Neural progenitor cell (in vitro differentiated cells): ENCODE data around the gene LRP6. TPM values are rescaled to one million over a fixed set of nuclear protein-coding genes. Genes with fewer than 3 reads are reported as not detected.

Source experiments
- DNase-seq: peaks from one replicate; pipeline ENCODE4 v3.0.0-alpha.2; 2016; ENCODE audit warnings: low spot score
- H2AFZ ChIP-seq: fragments of 200-600 bp; sonication (generic); replicated peaks from 2 replicates; pipeline ENCODE4 v1.6.1; 2016; ENCODE audit warnings: antibody characterized with exemption
- H3F3A ChIP-seq: fragments of 200-600 bp; sonication (generic); 2 replicates; pipeline ENCODE4 v1.6.1; 2016; ENCODE audit warnings: antibody characterized with exemption, low read depth
- H3K27ac ChIP-seq: fragments of 200-600 bp; sonication (generic); 2 replicates; pipeline ENCODE4 v1.5.1; 2016; ENCODE audit warnings: mild to moderate bottlenecking
- H3K27me3 ChIP-seq: fragments of 200-600 bp; sonication (generic); 2 replicates; pipeline ENCODE4 v1.6.1; 2016; ENCODE audit warnings: mild to moderate bottlenecking, moderate library complexity
- H3K36me3 ChIP-seq: fragments of 200-600 bp; sonication (generic); 2 replicates; pipeline ENCODE4 v1.5.1; 2016
- H3K4me1 ChIP-seq: fragments of 200-600 bp; sonication (generic); 2 replicates; pipeline ENCODE4 v1.6.1; 2016; ENCODE audit warnings: mixed run types
- H3K4me2 ChIP-seq: fragments of 200-600 bp; sonication (generic); 2 replicates; pipeline ENCODE4 v1.6.1; 2016
- H3K4me3 ChIP-seq: fragments of 200-600 bp; sonication (generic); 2 replicates; pipeline ENCODE4 v1.5.1; 2016
- H3K79me2 ChIP-seq: fragments of 200-600 bp; sonication (generic); 2 replicates; pipeline ENCODE4 v1.6.1; 2016; ENCODE audit warnings: low read depth
- H3K9ac ChIP-seq: fragments of 200-600 bp; sonication (generic); 2 replicates; pipeline ENCODE4 v1.6.1; 2016
- H3K9me3 ChIP-seq: fragments of 200-600 bp; sonication (generic); 2 replicates; pipeline ENCODE4 v1.5.1; 2016; ENCODE audit warnings: low read depth
- H4K20me1 ChIP-seq: fragments of 200-600 bp; sonication (generic); 2 replicates; pipeline ENCODE4 v1.6.1; 2016; ENCODE audit warnings: low read depth
- H3K27ac Mint-ChIP-seq: 3 replicates; pipeline ENCODE4 v1.8.0; 2021; ENCODE audit warnings: mixed read lengths
- H3K27me3 Mint-ChIP-seq: 2 replicates; pipeline ENCODE4 v1.8.0; 2022; ENCODE audit warnings: low read depth, mild to moderate bottlenecking, inconsistent platforms, moderate library complexity, mixed read lengths; ENCODE audit not compliant: insufficient read depth
- H3K36me3 Mint-ChIP-seq: 3 replicates; pipeline ENCODE4 v1.8.0; 2021; ENCODE audit warnings: mixed read lengths
- H3K4me1 Mint-ChIP-seq: 3 replicates; pipeline ENCODE4 v1.8.0; 2021; ENCODE audit warnings: mixed read lengths
- H3K4me3 Mint-ChIP-seq: 3 replicates; pipeline ENCODE4 v1.8.0; 2021; ENCODE audit warnings: mild to moderate bottlenecking, moderate library complexity, mixed read lengths
- H3K9me3 Mint-ChIP-seq: 3 replicates; pipeline ENCODE4 v1.8.0; 2020; ENCODE audit warnings: mixed read lengths
- EZH2 ChIP-seq: fragments of 200-600 bp; sonication (generic); IDR thresholded peaks from 2 replicates; pipeline ENCODE4 v1.6.1; 2017; ENCODE audit warnings: antibody characterized with exemption, mild to moderate bottlenecking, moderate library complexity
- EZH2phosphoT487 ChIP-seq: fragments of 200-600 bp; sonication (generic); IDR thresholded peaks from 2 replicates; pipeline ENCODE4 v1.6.1; 2017; ENCODE audit warnings: antibody characterized with exemption
- total RNA-seq: library from RNA; depleted of rRNA; stranded (reverse); fragments of >200 nt; gene quantifications from 2 replicates; pipeline ENCODE4 v1.2.3, GENCODE V29; 2015; ENCODE audit warnings: low replicate concordance
- TF ChIP-seq, protein P1 (sequence below): fragments of 200-600 bp; sonication (generic); IDR thresholded peaks from 2 replicates; pipeline ENCODE4 v1.5.1; 2017; ENCODE audit warnings: antibody characterized with exemption, mild to moderate bottlenecking

LRP6 gene
- total RNA-seq, 1 donor from 2014 or later: 68.0 TPM

DNA sequence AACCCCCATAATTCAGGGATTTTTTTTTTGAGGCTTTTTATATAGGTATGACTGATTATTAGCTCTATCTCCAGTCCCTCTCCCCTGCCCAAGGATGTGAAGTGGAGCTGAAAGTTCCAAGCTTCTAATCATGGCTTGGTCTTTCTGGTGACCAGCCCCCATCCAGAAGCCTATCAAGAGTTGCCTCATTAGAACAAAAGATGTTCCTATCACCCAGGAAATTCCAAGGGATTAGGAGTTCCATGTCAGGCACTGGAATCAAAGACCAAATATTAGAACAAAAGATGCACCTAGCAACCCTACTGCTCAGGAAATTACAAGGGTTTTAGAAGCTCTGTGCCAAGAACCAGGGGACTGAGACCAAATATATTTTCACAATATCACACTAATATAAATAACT lies 29.9 kb downstream of the LRP6 start:
- Mint-ChIP-seq H3K27ac (no peak overlapping the region), H3K36me3 (peaks cover 56% of the 10 kb centered on the region), H3K4me3 (no peak overlapping the region), H3K4me1 (peaks cover 13% of the 10 kb centered on the region), H3K27me3 (peaks cover 2% of the 10 kb centered on the region), H3K9me3 (peaks cover 58% of the 10 kb centered on the region)
- no peaks in the 10 kb centered on the region for H3K36me3 ChIP-seq
- H2AFZ ChIP-seq: no peak overlapping the region
- TF ChIP-seq EZH2 (no peak), EZH2phosphoT487 (no peak)
- H3K4me1 ChIP-seq: peaks cover 47% of the 10 kb centered on the region
- no peaks in the 10 kb centered on the region for H3K27me3 ChIP-seq
- no peaks in the 10 kb centered on the region for H3K9me3 ChIP-seq
- no peak overlapping the region for H3K4me3 ChIP-seq
- H3K4me2 ChIP-seq: peak overlapping the region; percentile 48
- H3K79me2 ChIP-seq: peaks cover 100% of the 10 kb centered on the region
- H3F3A ChIP-seq: peaks cover 57% of the 10 kb centered on the region
- DNase-seq: peak; percentile 47
- peak overlapping the region; percentile 80 for H3K27ac ChIP-seq
- H4K20me1 ChIP-seq: peaks cover 24% of the 10 kb centered on the region
- no peak overlapping the region for H3K9ac ChIP-seq

DNA sequence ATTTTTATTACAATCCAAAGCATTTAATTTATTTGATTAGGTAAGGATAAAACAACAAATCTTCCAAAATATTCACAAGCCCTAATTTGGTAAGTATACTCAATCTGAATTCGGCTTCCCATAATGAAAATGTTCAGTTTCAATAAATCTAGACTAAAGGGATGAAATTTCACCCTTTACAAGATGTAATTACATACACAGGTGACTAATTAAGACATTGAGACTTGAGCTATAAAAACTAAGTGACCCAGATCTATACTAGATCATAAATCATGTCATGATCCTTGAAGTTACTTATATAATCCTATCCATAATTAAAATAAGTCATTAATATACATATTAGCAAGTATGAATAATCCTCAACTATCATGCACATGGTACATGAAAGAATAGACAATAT lies 36.6 kb downstream of the LRP6 start:
- Histone ChIP-seq H3K27me3 (no peaks in the 10 kb centered on the region), H3K9me3 (no peaks in the 10 kb centered on the region), H3K4me3 (no peak overlapping the region), H2AFZ (no peak overlapping the region), H3K27ac (no peak overlapping the region), H4K20me1 (peaks cover 59% of the 10 kb centered on the region), H3K4me2 (no peak overlapping the region), H3K4me1 (peaks cover 18% of the 10 kb centered on the region), H3K9ac (no peak overlapping the region), H3F3A (peaks cover 25% of the 10 kb centered on the region), H3K36me3 (no peaks in the 10 kb centered on the region), H3K79me2 (peaks cover 100% of the 10 kb centered on the region)
- H3K36me3 Mint-ChIP-seq: peaks cover 32% of the 10 kb centered on the region
- peaks cover 27% of the 10 kb centered on the region for H3K9me3 Mint-ChIP-seq
- no peak for DNase-seq
- peaks cover 3% of the 10 kb centered on the region for H3K27me3 Mint-ChIP-seq
- TF ChIP-seq, protein P1, sequence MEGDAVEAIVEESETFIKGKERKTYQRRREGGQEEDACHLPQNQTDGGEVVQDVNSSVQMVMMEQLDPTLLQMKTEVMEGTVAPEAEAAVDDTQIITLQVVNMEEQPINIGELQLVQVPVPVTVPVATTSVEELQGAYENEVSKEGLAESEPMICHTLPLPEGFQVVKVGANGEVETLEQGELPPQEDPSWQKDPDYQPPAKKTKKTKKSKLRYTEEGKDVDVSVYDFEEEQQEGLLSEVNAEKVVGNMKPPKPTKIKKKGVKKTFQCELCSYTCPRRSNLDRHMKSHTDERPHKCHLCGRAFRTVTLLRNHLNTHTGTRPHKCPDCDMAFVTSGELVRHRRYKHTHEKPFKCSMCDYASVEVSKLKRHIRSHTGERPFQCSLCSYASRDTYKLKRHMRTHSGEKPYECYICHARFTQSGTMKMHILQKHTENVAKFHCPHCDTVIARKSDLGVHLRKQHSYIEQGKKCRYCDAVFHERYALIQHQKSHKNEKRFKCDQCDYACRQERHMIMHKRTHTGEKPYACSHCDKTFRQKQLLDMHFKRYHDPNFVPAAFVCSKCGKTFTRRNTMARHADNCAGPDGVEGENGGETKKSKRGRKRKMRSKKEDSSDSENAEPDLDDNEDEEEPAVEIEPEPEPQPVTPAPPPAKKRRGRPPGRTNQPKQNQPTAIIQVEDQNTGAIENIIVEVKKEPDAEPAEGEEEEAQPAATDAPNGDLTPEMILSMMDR: no peak
- no peak for TF ChIP-seq EZH2phosphoT487
- no peak for TF ChIP-seq EZH2
- H3K27ac Mint-ChIP-seq: no peak overlapping the region
- H3K4me3 Mint-ChIP-seq: no peak overlapping the region
- peaks cover 10% of the 10 kb centered on the region for H3K4me1 Mint-ChIP-seq

DNA sequence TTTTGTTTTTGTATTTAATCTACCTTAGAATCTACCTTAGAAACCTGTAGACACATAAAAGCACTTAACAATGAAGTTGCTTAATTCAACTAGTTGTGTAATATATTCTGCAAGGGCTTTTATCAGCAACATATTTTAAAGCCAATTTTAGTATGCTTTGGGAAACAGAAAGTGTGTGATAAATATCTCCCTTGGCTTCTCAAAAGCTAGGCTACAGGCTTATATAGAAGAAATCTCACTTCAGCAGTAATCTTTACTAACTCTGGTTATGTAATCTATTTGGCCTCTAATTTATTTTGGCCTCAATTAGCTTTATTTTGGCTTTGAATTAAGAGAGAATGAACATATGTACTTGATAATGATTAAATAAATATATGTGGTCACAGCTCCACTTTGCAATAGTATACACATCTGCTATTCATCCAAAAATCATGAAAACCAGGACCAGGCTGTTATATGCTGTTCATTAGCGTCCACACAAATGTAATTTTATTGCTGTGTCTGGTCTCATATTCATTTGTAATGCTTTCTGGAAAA lies 37.2 kb downstream of the LRP6 start:
- H3K4me1 ChIP-seq: peaks cover 18% of the 10 kb centered on the region
- no peak for DNase-seq
- no peaks in the 10 kb centered on the region for H3K27me3 ChIP-seq
- H3K4me3 ChIP-seq: no peak overlapping the region
- H4K20me1 ChIP-seq: peaks cover 65% of the 10 kb centered on the region
- no peak overlapping the region for H3K9ac ChIP-seq
- Mint-ChIP-seq H3K4me1 (peaks cover 10% of the 10 kb centered on the region), H3K9me3 (peaks cover 25% of the 10 kb centered on the region), H3K27me3 (peaks cover 3% of the 10 kb centered on the region), H3K27ac (no peak overlapping the region), H3K4me3 (no peak overlapping the region), H3K36me3 (peaks cover 29% of the 10 kb centered on the region)
- H2AFZ ChIP-seq: no peak overlapping the region
- H3K36me3 ChIP-seq: no peaks in the 10 kb centered on the region
- TF ChIP-seq EZH2 (no peak), EZH2phosphoT487 (no peak)
- TF ChIP-seq, protein P1: no peak
- peaks cover 100% of the 10 kb centered on the region for H3K79me2 ChIP-seq
- H3K9me3 ChIP-seq: no peaks in the 10 kb centered on the region
- peaks cover 25% of the 10 kb centered on the region for H3F3A ChIP-seq
- no peak overlapping the region for H3K4me2 ChIP-seq
- H3K27ac ChIP-seq: no peak overlapping the region

DNA sequence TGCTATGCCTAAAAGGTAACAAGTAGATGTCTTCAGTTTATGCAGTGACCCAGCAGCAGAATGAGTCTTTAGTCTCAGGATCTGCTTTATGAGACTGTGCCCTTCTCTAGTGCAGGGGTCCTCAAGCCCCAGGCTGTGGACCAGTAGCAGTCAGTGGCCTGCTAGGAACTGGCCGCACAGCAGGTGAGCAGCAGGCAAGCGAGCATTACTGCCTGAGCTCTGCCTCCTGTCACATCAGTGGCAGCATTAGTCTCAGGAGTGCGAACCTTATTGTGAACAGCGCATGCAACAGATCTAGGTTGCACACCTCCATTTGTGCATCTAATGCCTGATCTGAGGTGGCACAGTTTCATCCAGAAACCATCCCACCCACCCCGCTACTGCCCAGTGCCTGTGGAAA lies 38.4 kb downstream of the LRP6 start:
- H3K4me1 Mint-ChIP-seq: peaks cover 10% of the 10 kb centered on the region
- Histone ChIP-seq H3K4me1 (peaks cover 18% of the 10 kb centered on the region), H3K79me2 (peaks cover 100% of the 10 kb centered on the region)

More for the DNA sequence above, 38.4 kb downstream of the LRP6 start:
- TF ChIP-seq EZH2 (no peak), EZH2phosphoT487 (no peak)
- TF ChIP-seq, protein P1: no peak
- peaks cover 27% of the 10 kb centered on the region for H3K36me3 Mint-ChIP-seq
- H3K27me3 Mint-ChIP-seq: peaks cover 3% of the 10 kb centered on the region
- Histone ChIP-seq H3K4me2 (peak overlapping the region; percentile 37), H2AFZ (no peak overlapping the region), H3K9me3 (no peaks in the 10 kb centered on the region), H3K36me3 (no peaks in the 10 kb centered on the region), H3K4me3 (no peak overlapping the region), H3K9ac (no peak overlapping the region), H3K27me3 (no peaks in the 10 kb centered on the region), H4K20me1 (peaks cover 76% of the 10 kb centered on the region), H3F3A (peaks cover 25% of the 10 kb centered on the region), H3K27ac (peak overlapping the region; percentile 23)
- peak; percentile 43 for DNase-seq
- H3K27ac Mint-ChIP-seq: no peak overlapping the region
- peaks cover 28% of the 10 kb centered on the region for H3K9me3 Mint-ChIP-seq
- H3K4me3 Mint-ChIP-seq: no peak overlapping the region
